ENCODE results near the gene CCNL2.
"Not testable (repeated sequence)": the region's sequence is repeated elsewhere in the genome, so short reads cannot be mapped to it uniquely, and the experiment has no call there.

CCNL2 gene

GRCh38 chr1:1397839-1398523, 1.2 kb downstream of the CCNL2 start:
- no peak for DNase-seq

- DNase-seq = no peak
Observed at GRCh38 chr1:1395166-1395565, 4.0 kb downstream of the CCNL2 start.

- DNase-seq = no peak
Observed at GRCh38 chr1:1394116-1394515, 5.0 kb downstream of the CCNL2 start.

- no peak for DNase-seq
Observed at GRCh38 chr1:1393428-1393827, 5.7 kb downstream of the CCNL2 start.

GRCh38 chr1:1393014-1393413, 6.1 kb downstream of the CCNL2 start:
- DNase-seq = no peak

- no peak for DNase-seq
Observed at GRCh38 chr1:1391225-1391624, 7.9 kb downstream of the CCNL2 start.

GRCh38 chr1:1390675-1391074, 8.5 kb downstream of the CCNL2 start:
- DNase-seq = no peak

- no peak for DNase-seq
Observed at GRCh38 chr1:1388078-1388472, 11.1 kb downstream of the CCNL2 start.

- DNase-seq = no peak
Observed at GRCh38 chr1:1387098-1388077, 11.7 kb downstream of the CCNL2 start.

- no peak for DNase-seq
Observed at GRCh38 chr1:1385931-1386330, 13.2 kb downstream of the CCNL2 start.

- DNase-seq = not testable (repeated sequence)
Observed at GRCh38 chr1:1385339-1385738, 13.8 kb downstream of the CCNL2 start.

- DNase-seq = no peak
Observed at GRCh38 chr1:1381294-1381693, 17.8 kb downstream of the CCNL2 start.

- no peak for DNase-seq
Observed at GRCh38 chr1:1380860-1381259, 18.3 kb downstream of the CCNL2 start.

- no peak for DNase-seq
Observed at GRCh38 chr1:1377540-1378205, 21.5 kb downstream of the CCNL2 start.

- no peak for DNase-seq
Observed at GRCh38 chr1:1376551-1377226, 22.4 kb downstream of the CCNL2 start.

- peak; percentile 99 for DNase-seq
Observed at GRCh38 chr1:1374929-1375662, 24.0 kb downstream of the CCNL2 start, which contains the start of gene AURKAIP1. TSS of gene AURKAIP1 (minus strand) at chr1:1375207. CDS start at chr1:1374756, 451 bp downstream.

GRCh38 chr1:1374589-1374928, 24.6 kb downstream of the CCNL2 start:
- DNase-seq = no peak

- DNase-seq = no peak
Observed at GRCh38 chr1:1373815-1374588, 25.1 kb downstream of the CCNL2 start.

- DNase-seq = no peak
Observed at GRCh38 chr1:1373051-1373814, 25.9 kb downstream of the CCNL2 start.

All from CD4-positive, alpha-beta T cell treated with Interferon gamma for 1 hour (primary cell).